Dedifferentiated amniotic fluid mesenchymal stem cell (primary cell): ENCODE measurements around the gene INPPL1.
"Not testable (repeated sequence)": the region's sequence is repeated elsewhere in the genome, so short reads cannot be mapped to it uniquely, and the experiment has no call there.

Experiments
- DNase-seq: peaks from one replicate; pipeline ENCODE4 v3.0.0-alpha.2; 2016; ENCODE audit errors: extremely low spot score

INPPL1 gene, protein sequence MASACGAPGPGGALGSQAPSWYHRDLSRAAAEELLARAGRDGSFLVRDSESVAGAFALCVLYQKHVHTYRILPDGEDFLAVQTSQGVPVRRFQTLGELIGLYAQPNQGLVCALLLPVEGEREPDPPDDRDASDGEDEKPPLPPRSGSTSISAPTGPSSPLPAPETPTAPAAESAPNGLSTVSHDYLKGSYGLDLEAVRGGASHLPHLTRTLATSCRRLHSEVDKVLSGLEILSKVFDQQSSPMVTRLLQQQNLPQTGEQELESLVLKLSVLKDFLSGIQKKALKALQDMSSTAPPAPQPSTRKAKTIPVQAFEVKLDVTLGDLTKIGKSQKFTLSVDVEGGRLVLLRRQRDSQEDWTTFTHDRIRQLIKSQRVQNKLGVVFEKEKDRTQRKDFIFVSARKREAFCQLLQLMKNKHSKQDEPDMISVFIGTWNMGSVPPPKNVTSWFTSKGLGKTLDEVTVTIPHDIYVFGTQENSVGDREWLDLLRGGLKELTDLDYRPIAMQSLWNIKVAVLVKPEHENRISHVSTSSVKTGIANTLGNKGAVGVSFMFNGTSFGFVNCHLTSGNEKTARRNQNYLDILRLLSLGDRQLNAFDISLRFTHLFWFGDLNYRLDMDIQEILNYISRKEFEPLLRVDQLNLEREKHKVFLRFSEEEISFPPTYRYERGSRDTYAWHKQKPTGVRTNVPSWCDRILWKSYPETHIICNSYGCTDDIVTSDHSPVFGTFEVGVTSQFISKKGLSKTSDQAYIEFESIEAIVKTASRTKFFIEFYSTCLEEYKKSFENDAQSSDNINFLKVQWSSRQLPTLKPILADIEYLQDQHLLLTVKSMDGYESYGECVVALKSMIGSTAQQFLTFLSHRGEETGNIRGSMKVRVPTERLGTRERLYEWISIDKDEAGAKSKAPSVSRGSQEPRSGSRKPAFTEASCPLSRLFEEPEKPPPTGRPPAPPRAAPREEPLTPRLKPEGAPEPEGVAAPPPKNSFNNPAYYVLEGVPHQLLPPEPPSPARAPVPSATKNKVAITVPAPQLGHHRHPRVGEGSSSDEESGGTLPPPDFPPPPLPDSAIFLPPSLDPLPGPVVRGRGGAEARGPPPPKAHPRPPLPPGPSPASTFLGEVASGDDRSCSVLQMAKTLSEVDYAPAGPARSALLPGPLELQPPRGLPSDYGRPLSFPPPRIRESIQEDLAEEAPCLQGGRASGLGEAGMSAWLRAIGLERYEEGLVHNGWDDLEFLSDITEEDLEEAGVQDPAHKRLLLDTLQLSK

DNA sequence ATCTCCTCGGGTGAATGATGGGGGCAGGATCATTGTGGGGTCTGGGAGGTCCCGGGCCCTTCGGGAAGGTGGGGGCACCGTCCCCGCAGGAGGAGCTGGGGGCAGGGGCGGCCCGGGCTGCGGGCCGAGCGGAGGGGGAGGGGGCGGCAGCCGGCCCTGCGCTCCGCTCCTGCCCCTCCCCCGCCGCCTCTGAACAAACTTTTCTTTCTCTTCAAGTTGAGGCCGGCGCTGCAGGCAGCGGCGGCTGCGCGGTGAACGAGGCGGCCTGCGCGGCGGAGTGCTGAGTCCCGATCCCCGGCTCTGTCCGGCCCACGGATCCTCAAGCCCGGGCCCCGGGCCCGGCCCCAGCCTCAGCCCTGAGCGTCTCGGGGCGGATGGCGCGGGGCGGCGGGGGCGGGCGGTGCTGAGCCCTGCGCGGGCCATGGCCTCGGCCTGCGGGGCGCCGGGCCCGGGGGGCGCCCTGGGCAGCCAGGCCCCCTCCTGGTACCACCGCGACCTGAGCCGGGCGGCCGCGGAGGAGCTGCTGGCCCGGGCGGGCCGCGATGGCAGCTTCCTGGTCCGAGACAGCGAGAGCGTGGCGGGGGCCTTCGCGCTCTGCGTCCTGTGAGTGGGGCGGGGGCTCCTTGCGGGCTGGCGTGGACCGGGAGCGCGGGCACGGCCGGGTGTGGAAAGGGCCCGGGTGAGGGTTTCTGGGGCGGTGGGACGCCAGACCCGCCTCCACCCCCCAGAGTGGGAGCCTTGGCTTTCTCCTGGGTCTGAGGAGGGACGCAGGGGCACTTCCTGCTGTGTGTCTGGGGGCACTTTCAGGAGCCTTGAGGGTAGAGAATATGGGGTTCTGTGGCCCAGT, at the start of gene INPPL1:
INPPL1 (plus strand) TSS at position 204 of the 847 bp plus-strand sequence; CDS start at position 422, 218 bp downstream.
- no peak for DNase-seq

DNA sequence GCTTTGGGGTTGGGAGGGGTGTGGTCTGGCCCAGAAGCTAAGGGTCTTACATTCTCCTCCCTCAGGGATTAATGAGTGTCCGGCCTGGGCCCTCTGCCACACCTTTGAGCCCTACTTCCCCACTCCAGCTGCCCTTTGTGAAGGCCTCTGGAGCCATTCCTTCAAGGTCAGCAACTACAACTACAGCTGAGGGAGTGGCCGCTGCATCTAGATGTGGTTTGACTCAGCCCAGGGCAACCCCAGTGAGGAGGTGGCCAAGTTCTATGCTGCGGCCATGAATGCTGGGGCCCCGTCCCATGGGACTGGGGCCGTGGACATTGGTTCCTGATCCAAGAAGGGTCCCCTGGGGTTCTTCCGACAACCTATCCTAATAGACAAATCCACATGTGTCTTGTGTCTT, 46.9 kb upstream of the INPPL1 start:
- DNase-seq, result no peak

DNA sequence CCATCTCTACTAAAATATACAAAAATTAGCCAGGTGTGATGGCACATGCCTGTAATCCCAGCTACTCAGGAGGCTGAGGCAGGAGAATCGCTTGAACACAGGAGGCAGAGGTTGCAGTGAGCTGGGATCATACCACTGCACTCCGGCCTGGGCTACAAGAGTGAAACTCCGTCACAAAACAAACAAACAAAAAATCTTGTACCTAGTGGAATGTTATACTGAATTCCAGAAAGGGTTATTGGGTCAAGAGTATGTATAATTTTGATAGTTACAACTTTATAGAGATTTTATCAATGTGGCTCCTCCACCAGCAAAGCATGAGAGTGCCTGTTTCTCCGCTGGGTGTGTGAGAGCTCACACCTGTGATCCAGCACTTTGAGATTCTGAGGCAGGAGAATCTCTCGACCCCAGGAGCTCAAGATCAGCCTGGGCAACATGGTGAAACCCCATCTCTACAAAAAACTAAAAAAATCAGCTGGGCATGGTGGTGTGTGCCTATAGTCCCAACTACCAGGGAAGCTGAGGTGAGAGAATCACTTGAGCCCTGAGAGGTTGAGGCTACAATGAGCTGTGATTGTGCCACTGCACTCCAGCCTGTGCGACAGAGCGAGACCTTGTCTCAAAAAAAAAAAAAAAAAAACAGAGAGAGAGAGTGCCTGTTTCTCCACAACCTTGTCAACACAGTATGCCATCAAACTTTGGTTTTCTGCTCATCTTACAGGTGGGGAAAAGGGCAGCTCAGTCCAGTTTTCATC, 45.3 kb upstream of the INPPL1 start:
- no peak for DNase-seq

DNA sequence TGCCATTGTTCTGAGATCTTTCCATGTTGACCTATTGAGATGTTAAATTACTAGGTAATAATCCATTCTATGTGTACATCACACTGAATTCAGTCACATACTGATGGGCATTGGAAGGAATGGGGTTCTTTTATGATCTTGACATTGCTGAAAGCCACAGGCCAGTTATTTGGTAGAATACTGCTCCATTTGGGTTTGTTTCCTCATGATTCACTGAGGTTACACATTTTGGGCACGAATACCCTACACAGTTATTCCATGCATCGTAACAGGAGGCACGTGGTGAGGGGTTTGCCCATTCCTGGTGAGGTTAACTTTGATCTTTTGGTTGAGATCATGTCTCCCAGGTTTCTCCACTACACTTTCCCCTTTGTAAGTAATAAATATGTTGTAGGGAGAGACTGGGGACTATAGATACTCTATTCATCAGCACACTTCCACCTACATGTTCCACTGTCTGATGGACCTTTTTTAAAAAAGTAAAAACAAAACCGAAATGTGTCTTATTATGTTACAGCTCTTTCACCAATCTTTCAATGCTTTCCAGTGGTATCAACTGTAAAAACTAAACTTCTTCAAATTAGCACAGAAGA, 44.7 kb upstream of the INPPL1 start:
- DNase-seq, result no peak

DNA sequence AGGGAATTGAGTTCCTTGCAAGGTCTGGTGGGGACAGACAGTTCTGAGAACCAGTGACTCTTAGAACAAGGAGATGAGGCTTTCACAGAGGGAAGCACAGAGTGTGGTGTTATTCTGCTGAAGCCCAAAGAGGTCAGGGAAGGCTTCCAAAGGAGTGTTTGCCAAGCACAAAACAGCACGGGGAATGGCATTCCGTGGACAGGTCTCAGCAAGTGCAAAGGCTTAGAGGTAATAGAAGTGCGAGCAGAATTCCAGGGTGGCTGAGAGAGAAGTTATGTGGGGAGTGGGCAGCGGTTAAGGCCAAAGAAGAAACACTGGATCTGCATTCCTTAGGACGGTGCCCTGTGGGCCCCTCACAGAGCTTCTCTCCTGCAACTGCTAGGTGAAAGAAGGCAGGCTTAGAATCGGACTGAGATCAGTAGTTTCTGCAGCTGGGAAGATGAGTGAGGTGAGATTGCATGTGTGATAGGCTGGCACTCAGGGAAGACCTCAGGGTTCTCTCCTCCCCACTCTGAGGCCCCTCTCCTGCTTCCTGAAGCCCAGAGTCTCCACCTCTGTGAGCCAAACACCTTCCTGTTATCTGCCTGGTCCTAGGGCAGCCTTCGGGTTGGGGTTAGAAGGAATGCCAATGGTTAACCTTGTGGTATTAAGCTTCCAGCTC, 43.5 kb upstream of the INPPL1 start:
- DNase-seq, result not testable (repeated sequence)

DNA sequence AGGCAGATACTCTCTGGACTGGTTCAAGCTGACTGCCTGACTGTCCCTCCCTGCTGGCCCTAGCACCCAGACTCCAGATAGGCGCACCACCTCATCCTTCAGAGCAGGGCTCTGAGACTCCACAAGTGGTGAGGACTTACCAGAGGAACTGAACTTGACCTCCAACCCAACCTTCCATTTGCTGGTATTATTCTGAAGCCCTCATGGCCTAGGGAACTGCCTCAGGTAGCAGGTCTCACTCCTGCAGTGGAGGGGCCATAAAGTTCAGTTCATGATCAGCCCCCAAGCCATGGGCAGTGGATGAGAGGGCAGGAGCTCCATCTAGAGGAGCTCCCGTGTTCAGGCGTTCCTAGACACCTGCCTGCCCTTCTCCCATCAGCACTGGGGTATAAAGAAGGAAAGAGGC, 43.0 kb upstream of the INPPL1 start:
- DNase-seq, result not testable (repeated sequence)

DNA sequence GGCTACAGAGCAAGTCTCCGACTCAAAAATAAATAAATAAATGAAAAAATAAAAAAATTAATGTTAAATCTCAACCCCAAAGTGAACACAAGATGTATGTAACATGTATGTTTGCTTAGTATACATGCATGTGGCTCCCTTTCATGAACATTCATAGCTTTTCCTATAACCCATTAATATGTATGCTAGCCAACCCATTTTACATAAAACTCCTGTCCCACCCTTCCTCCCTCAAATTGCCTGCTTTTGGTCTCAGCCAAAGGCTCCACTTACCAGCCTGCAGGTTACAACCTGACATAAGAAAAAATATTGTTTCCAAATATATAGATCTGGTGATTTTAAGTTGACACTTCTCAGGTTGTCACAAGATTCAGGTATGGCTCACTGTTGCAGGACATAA, 36.3 kb upstream of the INPPL1 start:
- DNase-seq, result no peak

DNA sequence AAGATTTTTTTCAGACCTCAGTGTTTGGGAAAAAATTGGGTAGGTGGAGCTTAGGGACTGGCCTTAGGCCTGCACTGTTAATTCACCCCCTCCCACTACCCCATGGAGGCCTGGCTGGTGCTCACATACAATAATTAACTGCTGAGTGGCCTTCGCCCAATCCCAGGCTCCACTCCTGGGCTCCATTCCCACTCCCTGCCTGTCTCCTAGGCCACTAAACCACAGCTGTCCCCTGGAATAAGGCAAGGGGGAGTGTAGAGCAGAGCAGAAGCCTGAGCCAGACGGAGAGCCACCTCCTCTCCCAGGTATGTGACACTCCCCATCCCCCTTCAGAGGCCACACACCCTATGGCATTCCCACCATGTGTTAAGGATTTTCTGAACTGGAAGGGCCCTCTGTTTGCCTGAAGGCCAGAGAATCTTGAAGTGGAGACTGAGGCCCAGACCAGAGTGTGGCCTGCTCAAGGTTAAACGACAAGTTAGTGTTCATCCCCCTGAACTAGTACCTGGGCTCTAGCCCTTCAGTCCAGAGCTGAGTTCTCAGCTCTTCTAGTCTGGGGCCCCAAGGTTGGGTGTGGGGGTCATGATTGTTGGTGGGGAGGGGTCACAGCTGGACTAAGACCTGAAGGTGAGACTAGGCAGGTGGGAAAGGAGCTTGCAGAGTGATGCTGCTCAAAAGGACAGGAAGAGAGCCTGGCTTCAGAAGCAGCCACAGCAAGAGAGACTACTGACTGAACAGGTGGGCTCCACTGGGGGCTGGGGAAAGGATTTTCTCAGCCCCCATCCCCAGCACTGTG, 34.9 kb upstream of the INPPL1 start:
- DNase-seq, result no peak

DNA sequence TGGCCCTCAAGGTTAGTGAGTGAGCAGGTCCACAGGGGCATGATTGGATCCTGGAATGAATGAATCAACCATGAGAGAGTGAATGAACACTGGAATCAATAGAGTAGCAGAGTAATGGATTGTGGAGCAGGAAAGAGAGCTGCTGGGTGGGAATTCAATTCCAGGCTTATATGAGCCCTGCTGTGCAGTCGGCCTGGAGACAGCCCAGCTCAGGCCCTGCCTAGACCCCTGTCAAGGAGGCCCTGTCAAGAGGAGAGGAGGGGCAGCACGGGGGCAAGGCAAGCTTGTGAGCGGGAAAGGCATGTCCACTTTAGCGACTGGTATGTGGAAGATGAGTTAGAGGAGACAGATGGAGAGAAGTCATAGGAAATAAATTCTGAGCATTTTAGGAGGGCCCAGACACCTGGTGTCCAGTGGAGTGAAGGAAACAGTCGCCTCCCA, 33.9 kb upstream of the INPPL1 start:
- no peak for DNase-seq

DNA sequence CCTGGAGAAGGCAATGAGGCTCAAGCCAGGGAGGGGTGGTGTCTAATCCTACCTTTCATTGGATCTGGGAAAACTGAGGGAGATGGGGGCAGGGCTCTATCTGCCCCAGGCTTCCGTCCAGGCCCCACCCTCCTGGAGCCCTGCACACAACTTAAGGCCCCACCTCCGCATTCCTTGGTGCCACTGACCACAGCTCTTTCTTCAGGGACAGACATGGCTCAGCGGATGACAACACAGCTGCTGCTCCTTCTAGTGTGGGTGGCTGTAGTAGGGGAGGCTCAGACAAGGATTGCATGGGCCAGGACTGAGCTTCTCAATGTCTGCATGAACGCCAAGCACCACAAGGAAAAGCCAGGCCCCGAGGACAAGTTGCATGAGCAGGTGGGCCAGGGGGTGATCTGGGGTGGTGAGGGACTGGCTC, 32.6 kb upstream of the INPPL1 start, which contains the start of gene FOLR1:
FOLR1 (plus strand) TSS at position 180 of the 421 bp plus-strand sequence; CDS start at position 214, 34 bp downstream.
- DNase-seq, result no peak

DNA sequence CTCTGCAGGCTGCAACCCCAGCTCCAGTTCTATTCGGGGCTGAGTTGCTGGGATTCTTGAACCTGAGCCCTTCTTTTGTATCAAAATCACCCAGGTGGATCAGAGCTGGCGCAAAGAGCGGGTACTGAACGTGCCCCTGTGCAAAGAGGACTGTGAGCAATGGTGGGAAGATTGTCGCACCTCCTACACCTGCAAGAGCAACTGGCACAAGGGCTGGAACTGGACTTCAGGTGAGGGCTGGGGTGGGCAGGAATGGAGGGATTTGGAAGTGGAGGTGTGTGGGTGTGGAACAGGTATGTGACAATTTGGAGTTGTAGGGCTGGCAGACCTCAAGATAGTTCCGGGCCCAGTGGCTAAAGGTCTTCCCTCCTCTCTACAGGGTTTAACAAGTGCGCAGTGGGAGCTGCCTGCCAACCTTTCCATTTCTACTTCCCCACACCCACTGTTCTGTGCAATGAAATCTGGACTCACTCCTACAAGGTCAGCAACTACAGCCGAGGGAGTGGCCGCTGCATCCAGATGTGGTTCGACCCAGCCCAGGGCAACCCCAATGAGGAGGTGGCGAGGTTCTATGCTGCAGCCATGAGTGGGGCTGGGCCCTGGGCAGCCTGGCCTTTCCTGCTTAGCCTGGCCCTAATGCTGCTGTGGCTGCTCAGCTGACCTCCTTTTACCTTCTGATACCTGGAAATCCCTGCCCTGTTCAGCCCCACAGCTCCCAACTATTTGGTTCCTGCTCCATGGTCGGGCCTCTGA, 28.9 kb upstream of the INPPL1 start:
- DNase-seq, result no peak

DNA sequence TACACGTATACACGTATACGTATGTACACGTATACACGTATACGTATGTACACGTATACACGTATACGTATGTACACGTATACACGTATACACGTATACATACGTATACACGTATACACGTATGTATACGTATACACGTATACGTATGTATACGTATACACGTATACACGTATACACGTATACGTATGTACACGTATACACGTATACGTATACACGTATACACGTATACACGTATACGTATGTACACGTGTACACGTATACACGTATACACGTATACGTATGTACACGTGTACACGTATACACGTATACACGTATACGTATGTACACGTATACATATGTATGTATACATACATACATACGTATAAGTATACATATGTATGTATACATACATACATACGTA, 23.1 kb upstream of the INPPL1 start:
- DNase-seq, result not testable (repeated sequence)

DNA sequence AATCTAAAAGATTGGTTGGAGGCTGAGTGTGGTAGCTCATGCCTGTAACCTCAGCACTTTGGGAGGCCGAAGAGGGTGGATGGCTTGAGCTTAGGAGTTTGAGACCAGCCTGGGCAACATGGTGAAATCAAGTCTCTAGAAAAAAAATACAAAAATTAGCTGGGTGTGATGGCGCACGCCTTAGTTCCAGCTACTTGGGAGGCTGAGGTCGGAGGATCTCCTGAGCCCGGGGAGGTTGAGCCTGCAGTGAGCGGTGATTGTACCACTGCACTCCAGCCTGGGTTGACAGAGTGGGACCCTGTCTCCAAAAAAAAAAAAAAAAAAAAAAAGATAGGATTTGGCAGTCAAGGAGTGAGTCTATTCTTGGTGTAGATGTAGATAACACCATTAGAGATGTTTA, 22.0 kb upstream of the INPPL1 start:
- no peak for DNase-seq

DNA sequence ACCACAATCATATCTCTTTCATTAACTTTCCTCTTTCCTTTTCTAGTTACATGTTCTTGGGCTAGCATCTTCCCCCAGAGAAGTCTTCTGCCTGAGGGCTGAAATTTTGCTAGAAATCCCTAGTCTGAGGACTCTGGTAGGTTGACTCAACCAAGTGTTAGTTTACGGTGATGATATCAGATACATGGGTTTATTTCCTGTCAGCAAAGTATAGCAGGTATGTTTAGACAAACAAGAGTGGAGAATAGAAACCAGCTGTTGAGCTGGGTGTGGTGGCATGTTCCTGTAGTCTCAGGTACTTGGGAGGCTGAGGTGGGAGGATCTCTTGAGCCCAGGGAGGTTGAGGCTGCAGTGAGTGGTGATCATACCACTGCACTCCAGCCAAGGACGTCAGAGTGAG, 21.4 kb upstream of the INPPL1 start:
- DNase-seq, result no peak

DNA sequence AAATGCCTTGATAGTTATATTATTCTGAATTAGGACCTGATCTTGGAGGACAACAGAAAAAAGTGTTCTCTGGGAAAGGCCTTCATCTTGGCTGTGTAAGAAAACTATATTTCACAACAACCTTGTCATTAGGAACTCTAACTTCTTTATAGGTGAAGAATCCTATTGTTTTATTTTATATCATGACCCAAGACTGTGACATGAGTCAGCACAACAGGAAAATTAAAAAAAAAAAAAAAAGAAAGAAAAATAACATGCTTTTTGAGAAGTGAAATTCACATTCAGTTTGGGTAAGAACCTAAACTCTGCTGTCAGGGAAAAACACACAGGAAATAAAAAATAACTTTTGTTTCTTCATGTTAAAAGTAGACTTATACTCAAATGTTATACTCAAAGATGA, 19.7 kb upstream of the INPPL1 start:
- no peak for DNase-seq

DNA sequence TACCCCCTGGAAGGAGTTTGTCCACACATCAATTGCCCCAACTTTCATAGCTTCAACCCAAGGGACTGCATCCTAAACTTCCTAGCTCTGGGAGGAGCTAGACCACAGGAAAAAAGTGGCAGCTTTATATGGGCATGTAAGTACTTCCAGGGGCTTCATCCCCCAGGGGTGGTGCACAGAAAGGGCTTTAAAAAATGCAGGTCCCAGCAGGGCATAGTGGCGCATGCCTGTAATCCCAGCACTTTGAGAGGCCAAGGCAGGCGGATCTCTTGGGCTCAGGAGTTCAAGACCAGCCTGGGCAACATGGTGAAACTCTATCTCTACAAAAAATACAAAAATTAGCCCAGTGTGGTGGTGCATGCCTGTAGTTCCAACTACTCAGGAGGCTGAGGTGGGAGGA, 17.8 kb upstream of the INPPL1 start:
- not testable (repeated sequence) for DNase-seq

DNA sequence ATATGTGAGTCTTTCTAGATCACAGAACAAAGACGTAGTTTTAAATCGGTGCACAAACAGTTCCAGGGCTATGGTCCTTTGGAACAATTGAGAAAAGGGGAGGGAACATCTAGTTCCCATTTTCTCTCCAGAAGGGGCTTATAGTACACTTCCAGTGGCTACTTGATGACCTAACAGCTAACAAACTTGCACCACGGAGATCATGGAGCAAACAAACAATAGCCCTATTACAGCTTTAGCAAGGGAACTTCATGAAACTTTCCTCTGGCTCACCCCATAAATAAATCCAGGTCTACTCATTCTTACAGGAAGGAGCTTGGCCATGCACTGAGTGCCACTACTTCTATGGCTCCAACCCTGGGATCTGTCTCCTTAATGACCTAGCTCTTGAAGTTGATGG, 16.3 kb upstream of the INPPL1 start:
- DNase-seq, result no peak

DNA sequence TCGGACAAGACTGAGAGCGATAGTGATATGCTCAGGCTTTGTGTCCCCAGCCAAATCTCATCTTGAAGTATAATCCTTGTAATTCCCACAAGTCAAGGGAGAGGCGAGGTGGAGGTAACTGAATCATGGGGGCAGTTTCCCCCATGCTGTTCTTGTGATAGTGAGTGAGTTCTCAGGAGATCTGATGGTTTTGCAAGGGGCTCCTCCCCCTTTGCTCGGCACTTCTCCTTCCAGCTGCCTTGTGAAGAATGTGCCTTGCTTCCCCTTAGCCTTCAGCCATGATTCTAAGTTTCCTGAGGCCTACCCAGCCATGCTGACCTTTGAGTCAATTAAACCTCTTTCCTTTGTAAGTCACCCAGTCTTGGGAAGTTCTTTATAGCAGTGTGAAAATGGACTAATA, 15.5 kb upstream of the INPPL1 start:
- DNase-seq, result no peak
